Activated naive CD4-positive, alpha-beta T cell treated with anti-CD3 and anti-CD28 coated beads, Interleukin-2, amount 10 ng/mL, durations not matched to agents 7 days and 5 days (primary cell): ENCODE measurements around the gene ZNF598.
"Not testable (repeated sequence)": the region's sequence is repeated elsewhere in the genome, so short reads cannot be mapped to it uniquely, and the experiment has no call there.

Experiments
- CTCF ChIA-PET: fragments of 350-600 bp; sonication (Branson Sonifier 250); formaldehyde crosslinking; loops from one replicate; lab custom pipeline; 2021; ENCODE audit warnings: antibody characterized with exemption; lab: Charles Lee
- DNase-seq: peaks from one replicate; pipeline ENCODE4 v3.0.0-alpha.2; 2020
- H3K27ac Mint-ChIP-seq: one replicate; pipeline ENCODE4 v1.8.0; 2021; ENCODE audit warnings: mild to moderate bottlenecking, moderate library complexity, mixed read lengths
- H3K27me3 Mint-ChIP-seq: one replicate; pipeline ENCODE4 v1.8.0; 2021; ENCODE audit warnings: mild to moderate bottlenecking, mixed read lengths
- H3K36me3 Mint-ChIP-seq: one replicate; pipeline ENCODE4 v1.8.0; 2021; ENCODE audit warnings: mixed read lengths
- H3K4me1 Mint-ChIP-seq: one replicate; pipeline ENCODE4 v1.8.0; 2021; ENCODE audit warnings: mixed read lengths
- H3K4me3 Mint-ChIP-seq: one replicate; pipeline ENCODE4 v1.8.0; 2021; ENCODE audit warnings: mild to moderate bottlenecking, moderate library complexity, mixed read lengths
- H3K9me3 Mint-ChIP-seq: one replicate; pipeline ENCODE4 v1.8.0; 2021; ENCODE audit warnings: mixed read lengths

ZNF598 gene

GRCh38 chr16:1958143-1958491 is 51.5 kb downstream of the ZNF598 start:
- CTCF ChIA-PET: interaction anchor here (0.9 to 2.2 kb wide), 3 partner anchors 12 to 183 kb away, joined by 3 to 6 read pairs (median 4); partner anchors contain the start of gene TBL3
- not testable (repeated sequence) for DNase-seq, H3K27ac Mint-ChIP-seq, H3K9me3 Mint-ChIP-seq, H3K4me3 Mint-ChIP-seq
- peaks cover 34% of the 10 kb centered on the region for H3K4me1 Mint-ChIP-seq
- peaks cover 21% of the 10 kb centered on the region for H3K27me3 Mint-ChIP-seq
- peaks cover 20% of the 10 kb centered on the region for H3K36me3 Mint-ChIP-seq

- not testable (repeated sequence) for H3K4me3 Mint-ChIP-seq, DNase-seq, H3K27ac Mint-ChIP-seq, H3K9me3 Mint-ChIP-seq
- peaks cover 15% of the 10 kb centered on the region for H3K36me3 Mint-ChIP-seq
- CTCF ChIA-PET: interaction anchor here (0.9 to 2.2 kb wide), 2 partner anchors 12 to 183 kb away, joined by 3 to 6 read pairs; no protein-coding TSS in a partner anchor
- H3K4me1 Mint-ChIP-seq: peaks cover 28% of the 10 kb centered on the region
- peaks cover 24% of the 10 kb centered on the region for H3K27me3 Mint-ChIP-seq
These were observed 52.0 kb downstream of the ZNF598 start for GRCh38 chr16:1957434-1958142.

- H3K4me3 Mint-ChIP-seq: no peak overlapping the region
- H3K27ac Mint-ChIP-seq: no peak overlapping the region
- no peaks in the 10 kb centered on the region for H3K36me3 Mint-ChIP-seq
- H3K27me3 Mint-ChIP-seq: peaks cover 31% of the 10 kb centered on the region
- no peaks in the 10 kb centered on the region for H3K9me3 Mint-ChIP-seq
- H3K4me1 Mint-ChIP-seq: peaks cover 2% of the 10 kb centered on the region
- CTCF ChIA-PET: no interaction called here
- no peak for DNase-seq
These were observed 55.9 kb downstream of the ZNF598 start for GRCh38 chr16:1953734-1954133.

GRCh38 chr16:1950559-1950958 is 59.1 kb downstream of the ZNF598 start:
- H3K4me3 Mint-ChIP-seq: no peak overlapping the region
- no peak overlapping the region for H3K27ac Mint-ChIP-seq
- CTCF ChIA-PET: interaction anchor here (1.2 kb wide), 1 partner anchor 54 kb away, joined by 3 read pairs; no protein-coding TSS in a partner anchor
- peaks cover 17% of the 10 kb centered on the region for H3K27me3 Mint-ChIP-seq
- H3K9me3 Mint-ChIP-seq: no peaks in the 10 kb centered on the region
- no peaks in the 10 kb centered on the region for H3K36me3 Mint-ChIP-seq
- H3K4me1 Mint-ChIP-seq: no peaks in the 10 kb centered on the region
- no peak for DNase-seq

- H3K36me3 Mint-ChIP-seq: no peaks in the 10 kb centered on the region
- CTCF ChIA-PET: no interaction called here
- DNase-seq: no peak
- no peaks in the 10 kb centered on the region for H3K9me3 Mint-ChIP-seq
- H3K27me3 Mint-ChIP-seq: peaks cover 17% of the 10 kb centered on the region
- H3K27ac Mint-ChIP-seq: no peak overlapping the region
- H3K4me1 Mint-ChIP-seq: no peaks in the 10 kb centered on the region
- no peak overlapping the region for H3K4me3 Mint-ChIP-seq
These were observed 59.6 kb downstream of the ZNF598 start for GRCh38 chr16:1950047-1950446.

GRCh38 chr16:1949507-1949906 is 60.1 kb downstream of the ZNF598 start:
- peaks cover 12% of the 10 kb centered on the region for H3K27me3 Mint-ChIP-seq
- peaks cover under 1% of the 10 kb centered on the region for H3K4me1 Mint-ChIP-seq
- H3K4me3 Mint-ChIP-seq: no peak overlapping the region
- no peak for DNase-seq
- no peaks in the 10 kb centered on the region for H3K36me3 Mint-ChIP-seq
- no peak overlapping the region for H3K27ac Mint-ChIP-seq
- CTCF ChIA-PET: no interaction called here
- H3K9me3 Mint-ChIP-seq: no peaks in the 10 kb centered on the region
